Right lobe of liver (tissue), 4 donors: ENCODE data around the gene TRAPPC2B.

Experiments
- POLR2A ChIP-seq: fragments of 450-650 bp; IDR thresholded peaks from one replicate; pipeline ENCODE4 v1.6.1; 2017; ENCODE audit warnings: antibody characterized with exemption, mild to moderate bottlenecking
- TF ChIP-seq, protein P1 (sequence below), 4 donors: fragments of 200-600 bp in 3 of 4; fragments of 450-650 bp in 1 of 4; IDR thresholded peaks; one replicate each; pipeline versions ENCODE4 v1.5.1 to v1.8.0; 2016 to 2022; ENCODE audit warnings: antibody characterized with exemption in 4 of 4, mild to moderate bottlenecking in 2 of 4
- donor health status: DM: no; HTN: no; CAD: no.
- donor health status: DM: no; HTN: no; CAD: no.
- donor health status: DM: no; HTN: yes; CAD: no.

DNA sequence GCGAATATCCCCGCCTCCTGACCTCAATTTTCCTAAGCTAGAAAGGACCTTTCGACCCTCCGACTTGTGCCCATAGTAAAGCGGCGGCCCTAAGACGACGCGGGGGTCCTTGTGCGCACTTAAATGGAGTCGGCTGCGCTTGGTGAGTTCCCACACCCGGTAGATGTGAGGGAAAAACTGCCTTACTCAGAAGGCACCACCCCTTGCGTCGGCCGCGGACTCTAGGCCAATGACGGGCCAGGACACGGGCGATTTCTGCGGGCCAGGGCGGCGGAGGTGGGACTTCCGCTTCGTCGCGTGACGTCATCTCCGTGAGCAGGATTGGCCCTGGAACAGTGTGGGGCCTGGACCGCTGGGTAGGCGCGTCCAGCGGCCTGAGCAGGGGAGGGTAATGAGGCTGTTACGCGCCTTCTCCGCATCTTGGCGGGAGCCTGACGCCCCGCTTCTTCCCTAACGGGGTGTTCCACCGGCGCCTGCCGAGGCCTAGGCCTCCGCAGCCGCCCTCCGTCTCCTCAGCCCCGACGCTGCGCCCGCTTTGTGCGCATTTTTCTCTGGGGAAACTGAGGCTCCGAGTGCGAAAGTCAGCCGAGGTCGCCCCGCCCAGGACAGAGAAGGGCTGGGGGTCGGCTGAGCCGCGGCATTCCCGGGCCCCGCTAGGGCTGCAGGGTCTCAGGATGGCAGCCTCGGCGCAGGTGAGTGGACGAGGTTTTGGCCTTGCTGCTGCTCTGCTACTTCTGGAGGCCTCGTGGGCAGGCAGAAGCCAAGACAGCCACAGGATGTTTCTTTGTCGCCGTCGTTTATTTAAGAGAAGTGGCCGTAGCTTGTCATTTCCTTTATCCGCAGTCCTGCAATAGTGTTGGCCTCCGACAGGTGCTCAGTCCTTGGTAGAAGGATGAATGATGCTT, 42.9 kb upstream of the TRAPPC2B start, which contains the start of gene ZNF543:
- TF ChIP-seq, protein P1, sequence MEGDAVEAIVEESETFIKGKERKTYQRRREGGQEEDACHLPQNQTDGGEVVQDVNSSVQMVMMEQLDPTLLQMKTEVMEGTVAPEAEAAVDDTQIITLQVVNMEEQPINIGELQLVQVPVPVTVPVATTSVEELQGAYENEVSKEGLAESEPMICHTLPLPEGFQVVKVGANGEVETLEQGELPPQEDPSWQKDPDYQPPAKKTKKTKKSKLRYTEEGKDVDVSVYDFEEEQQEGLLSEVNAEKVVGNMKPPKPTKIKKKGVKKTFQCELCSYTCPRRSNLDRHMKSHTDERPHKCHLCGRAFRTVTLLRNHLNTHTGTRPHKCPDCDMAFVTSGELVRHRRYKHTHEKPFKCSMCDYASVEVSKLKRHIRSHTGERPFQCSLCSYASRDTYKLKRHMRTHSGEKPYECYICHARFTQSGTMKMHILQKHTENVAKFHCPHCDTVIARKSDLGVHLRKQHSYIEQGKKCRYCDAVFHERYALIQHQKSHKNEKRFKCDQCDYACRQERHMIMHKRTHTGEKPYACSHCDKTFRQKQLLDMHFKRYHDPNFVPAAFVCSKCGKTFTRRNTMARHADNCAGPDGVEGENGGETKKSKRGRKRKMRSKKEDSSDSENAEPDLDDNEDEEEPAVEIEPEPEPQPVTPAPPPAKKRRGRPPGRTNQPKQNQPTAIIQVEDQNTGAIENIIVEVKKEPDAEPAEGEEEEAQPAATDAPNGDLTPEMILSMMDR (IDR thresholded peaks at IDR 0.05) = no peak
- peak; percentile 75 for TF ChIP-seq POLR2A
